OCI-LY7 (cell line): ENCODE results near the gene ITPA.

Experiments used
- EZH2phosphoT487 ChIP-seq: fragments of 200-600 bp; sonication (generic); IDR thresholded peaks from 2 replicates; pipeline ENCODE4 v1.6.1; 2018; ENCODE audit warnings: low read depth, borderline replicate concordance, mild to moderate bottlenecking, mixed run types, antibody characterized with exemption, low read length, moderate library complexity, mixed read lengths
- TF ChIP-seq, protein P1 (sequence below): fragments of 200-600 bp; sonication (generic); conservative IDR thresholded peaks from 2 replicates; pipeline ENCODE4 v1.5.1; 2014; ENCODE audit warnings: mild to moderate bottlenecking, antibody characterized with exemption, low read length, moderate library complexity, mixed read lengths

DNA sequence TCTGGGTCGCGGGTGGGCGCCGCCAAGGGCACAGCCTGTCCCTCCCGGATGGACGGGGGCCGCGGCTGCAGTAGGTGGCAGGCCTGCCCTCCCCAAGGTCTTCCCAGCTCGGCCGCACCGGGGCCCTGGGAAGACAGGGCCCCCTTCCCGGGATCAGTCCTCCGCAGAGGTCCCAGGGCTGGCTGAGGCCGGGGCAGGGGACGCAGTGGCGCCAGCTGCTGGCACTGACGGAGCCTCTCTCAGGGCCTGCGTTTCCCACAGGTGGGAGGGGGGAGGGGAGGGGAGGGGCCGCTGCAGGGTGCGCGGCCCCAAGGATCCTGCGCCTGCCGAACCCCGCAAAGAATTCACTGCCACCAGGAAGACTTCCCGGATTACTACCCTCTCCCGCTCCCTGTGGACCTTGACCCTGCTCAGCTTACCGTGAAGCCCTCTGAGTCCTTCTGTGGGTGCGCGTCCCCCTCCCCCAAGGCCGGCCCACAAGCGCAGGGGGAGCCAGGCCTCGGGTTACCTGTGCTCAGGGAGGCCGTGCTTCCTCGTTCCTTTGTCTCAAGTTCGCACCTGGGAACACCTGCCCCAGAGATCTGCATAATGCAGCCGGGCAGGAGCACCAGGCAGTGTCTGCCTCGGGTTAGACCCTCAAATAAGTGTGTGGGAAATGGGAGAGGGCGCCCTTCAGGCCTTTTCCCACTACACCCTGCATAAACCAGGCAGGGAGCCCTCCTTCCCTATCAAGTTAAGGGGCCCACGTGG, 41.0 kb upstream of the ITPA start:
- TF ChIP-seq, protein P1, sequence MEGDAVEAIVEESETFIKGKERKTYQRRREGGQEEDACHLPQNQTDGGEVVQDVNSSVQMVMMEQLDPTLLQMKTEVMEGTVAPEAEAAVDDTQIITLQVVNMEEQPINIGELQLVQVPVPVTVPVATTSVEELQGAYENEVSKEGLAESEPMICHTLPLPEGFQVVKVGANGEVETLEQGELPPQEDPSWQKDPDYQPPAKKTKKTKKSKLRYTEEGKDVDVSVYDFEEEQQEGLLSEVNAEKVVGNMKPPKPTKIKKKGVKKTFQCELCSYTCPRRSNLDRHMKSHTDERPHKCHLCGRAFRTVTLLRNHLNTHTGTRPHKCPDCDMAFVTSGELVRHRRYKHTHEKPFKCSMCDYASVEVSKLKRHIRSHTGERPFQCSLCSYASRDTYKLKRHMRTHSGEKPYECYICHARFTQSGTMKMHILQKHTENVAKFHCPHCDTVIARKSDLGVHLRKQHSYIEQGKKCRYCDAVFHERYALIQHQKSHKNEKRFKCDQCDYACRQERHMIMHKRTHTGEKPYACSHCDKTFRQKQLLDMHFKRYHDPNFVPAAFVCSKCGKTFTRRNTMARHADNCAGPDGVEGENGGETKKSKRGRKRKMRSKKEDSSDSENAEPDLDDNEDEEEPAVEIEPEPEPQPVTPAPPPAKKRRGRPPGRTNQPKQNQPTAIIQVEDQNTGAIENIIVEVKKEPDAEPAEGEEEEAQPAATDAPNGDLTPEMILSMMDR = no peak
- TF ChIP-seq EZH2phosphoT487 = no peak
